ENCODE results near the gene MYO1E.
A peak's percentile ranks its signal among the peaks of the same experiment; 100 is the strongest.
"Not testable (repeated sequence)": the region's sequence is repeated elsewhere in the genome, so short reads cannot be mapped to it uniquely, and the experiment has no call there.

Gene MYO1E

GRCh38 chr15:59147666-59148065, 225.0 kb downstream of the MYO1E start:
- DNase-seq = no peak

GRCh38 chr15:59144594-59144993, 228.1 kb downstream of the MYO1E start:
- peak in 7 of 58 donors; percentile 8 to 36 (median 16) for DNase-seq

GRCh38 chr15:59143281-59143680, 229.4 kb downstream of the MYO1E start:
- no peak for DNase-seq

- peak in 4 of 58 donors; percentile 7 to 38 (median 12) for DNase-seq
These were observed 232.0 kb downstream of the MYO1E start for GRCh38 chr15:59140422-59141226.

- no peak for DNase-seq
These were observed 234.4 kb downstream of the MYO1E start for GRCh38 chr15:59138243-59138642.

GRCh38 chr15:59137566-59137965, 235.1 kb downstream of the MYO1E start:
- no peak for DNase-seq

- no peak for DNase-seq
These were observed 238.7 kb downstream of the MYO1E start for GRCh38 chr15:59133929-59134427.

GRCh38 chr15:59131969-59132562, 240.6 kb downstream of the MYO1E start:
- DNase-seq = peak in 3 of 58 donors; percentile 1 to 46 (median 12)

- no peak for DNase-seq
These were observed 241.2 kb downstream of the MYO1E start for GRCh38 chr15:59131456-59131855.

GRCh38 chr15:59127255-59127654, 245.4 kb downstream of the MYO1E start:
- not testable (repeated sequence) for DNase-seq

- DNase-seq = not testable (repeated sequence)
These were observed 247.0 kb downstream of the MYO1E start for GRCh38 chr15:59125683-59126082.

- no peak for DNase-seq
These were observed 248.4 kb downstream of the MYO1E start for GRCh38 chr15:59124261-59124660.

- no peak for DNase-seq
These were observed 251.7 kb downstream of the MYO1E start for GRCh38 chr15:59120937-59121336.

- no peak for DNase-seq
These were observed 253.0 kb downstream of the MYO1E start for GRCh38 chr15:59119625-59120024.

GRCh38 chr15:59116771-59117170, 255.9 kb downstream of the MYO1E start:
- no peak for DNase-seq

GRCh38 chr15:59116141-59116540, 256.5 kb downstream of the MYO1E start:
- DNase-seq = no peak

- no peak for DNase-seq
These were observed 257.6 kb downstream of the MYO1E start for GRCh38 chr15:59115047-59115446.

GRCh38 chr15:59111251-59111650, 261.4 kb downstream of the MYO1E start:
- no peak for DNase-seq

GRCh38 chr15:59105854-59106253, 266.8 kb downstream of the MYO1E start:
- DNase-seq = no peak

- DNase-seq = peak in 57 of 58 donors; percentile 33 to 91 (median 74)
These were observed 267.5 kb downstream of the MYO1E start, which contains the start of gene CCNB2 for GRCh38 chr15:59104912-59105732. TSS of gene CCNB2 (plus strand) at chr15:59105146. CDS start at chr15:59105269, 123 bp downstream.

- DNase-seq = peak in 4 of 58 donors; percentile 14 to 41 (median 34)
These were observed 268.1 kb downstream of the MYO1E start for GRCh38 chr15:59104602-59104911.
